K562 (cell line): Measurements from ENCODE around the gene BANK1.

Source experiments
- CHD2 ChIP-seq: IDR thresholded peaks from 2 replicates; pipeline ENCODE4 v1.6.1; 2011; ENCODE audit warnings: low read depth, low read length
- CTCF ChIP-seq, 3 experiments: IDR thresholded peaks in 2 of 3; conservative IDR thresholded peaks in 1 of 3; 2 replicates each; pipeline ENCODE4 v1.5.1; 2011 to 2012; ENCODE audit warnings: low read length in 3 of 3, mild to moderate bottlenecking in 3 of 3, control low read depth in 2 of 3, improper control_type of control experiment in 1 of 3, inconsistent platforms in 1 of 3, low read depth in 1 of 3, mixed read lengths in 1 of 3, moderate library complexity in 1 of 3; ENCODE audit not compliant: insufficient read depth in 2 of 3
- NR1H2 ChIP-seq: sonication (generic); formaldehyde crosslinking; IDR thresholded peaks from 2 replicates; pipeline ENCODE4 v1.4.0; 2020; ENCODE audit warnings: mild to moderate bottlenecking, missing genetic modification reagents
- RAD51 ChIP-seq: fragments of 450-650 bp; IDR thresholded peaks from 2 replicates; pipeline ENCODE4 v1.7.1; 2016; ENCODE audit warnings: low read depth, mild to moderate bottlenecking, borderline replicate concordance
- STAG1 ChIP-seq: sonication (generic); formaldehyde crosslinking; IDR thresholded peaks from 2 replicates; pipeline ENCODE4 v1.5.0; 2020; ENCODE audit warnings: missing genetic modification reagents, borderline replicate concordance
- TAF9B ChIP-seq: fragments of 450-650 bp; IDR thresholded peaks from 2 replicates; pipeline ENCODE4 v1.6.1; 2018; ENCODE audit warnings: mild to moderate bottlenecking; ENCODE audit not compliant: partially characterized antibody
- ZNF23 ChIP-seq: fragments of 250-450 bp; sonication (Bioruptor Pico); IDR thresholded peaks from 2 replicates; pipeline ENCODE4 v1.4.0; 2020; ENCODE audit warnings: mild to moderate bottlenecking

GRCh38 chr4:101967697-101968346 is 177.3 kb downstream of the BANK1 start:
- TF ChIP-seq RAD51 (no peak), TAF9B (no peak), ZNF23 (CRISPR knock-in tag) (no peak), STAG1 (no peak), CTCF (IDR thresholded peaks at IDR 0.05 in 2 of 3, conservative IDR thresholded peaks at IDR 0.05 in 1 of 3; ENCODE audit: insufficient read depth in 2 of 3, low read depth in 1 of 3, low read length in 3 of 3) (no peak), CHD2 (no peak), NR1H2 (CRISPR knock-in tag) (no peak)
